ENCODE data around the gene SEMA6C. TPM values are rescaled to one million over a fixed set of nuclear protein-coding genes. Genes with fewer than 3 reads are reported as not detected.

Gene SEMA6C
- total and polyA plus RNA-seq, 2 of the 8 experiments (the other 6 are each of a cell fraction or from before 2014, with no cell fraction given): 12.2 to 15.7 TPM

- Histone ChIP-seq H3K23ac (ENCODE audit: insufficient read length) (no peak overlapping the region), H3K27ac (ENCODE audit: low read depth, low read length) (no peak overlapping the region), H3K9me3 (ENCODE audit: insufficient read depth in 2 of 2, low read depth in 1 of 2, low read length in 1 of 2) (no peaks in the 10 kb centered on the region), H2BK120ac (replicated peaks; ENCODE audit: low read depth, low read length) (no peak overlapping the region), H4K8ac (ENCODE audit: extremely low read depth, insufficient read depth, low read length) (no peak overlapping the region), H3K4ac (replicated peaks; ENCODE audit: insufficient read length, low read depth, low read length) (no peak overlapping the region), H2BK20ac (ENCODE audit: low read length) (no peak overlapping the region), H3K4me2 (ENCODE audit: insufficient read depth in 1 of 2, low read depth in 2 of 2, low read length in 2 of 2) (no peak overlapping the region), H3K79me2 (ENCODE audit: control insufficient read depth in 1 of 2, insufficient read depth in 2 of 2, low read length in 2 of 2) (no peaks in the 10 kb centered on the region), H2BK15ac (ENCODE audit: low read length) (no peak overlapping the region), H3K14ac (ENCODE audit: insufficient read length) (no peak overlapping the region), H2BK12ac (ENCODE audit: low read depth, low read length) (no peak overlapping the region), H4K5ac (ENCODE audit: insufficient read length, low read depth, low read length) (no peak overlapping the region), H2AK5ac (ENCODE audit: low read depth, low read length) (no peak overlapping the region), H3K18ac (ENCODE audit: extremely low read depth, low read length) (no peak overlapping the region), H3K56ac (replicated peaks; ENCODE audit: insufficient read length, low read depth, low read length) (no peak overlapping the region), H2AFZ (ENCODE audit: low read length) (no peak overlapping the region), H3K23me2 (ENCODE audit: low read depth, low read length) (no peaks in the 10 kb centered on the region), H3K4me1 (replicated peaks in 1 of 4; ENCODE audit: control insufficient read depth in 3 of 4, insufficient read depth in 4 of 4, low read length in 3 of 4) (no peaks in the 10 kb centered on the region; a peak in 2 of 7 replicates), H3K9ac (replicated peaks in 1 of 4; ENCODE audit: extremely low read depth in 1 of 4, low read depth in 3 of 4, low read length in 3 of 4) (no peak overlapping the region), H4K91ac (replicated peaks; ENCODE audit: insufficient read length, low read length) (no peak overlapping the region), H3K36me3 (ENCODE audit: control insufficient read depth in 2 of 4, insufficient read depth in 4 of 4, low read length in 3 of 4) (no peaks in the 10 kb centered on the region), H4K20me1 (replicated peaks in 1 of 2; ENCODE audit: control insufficient read depth in 1 of 2, insufficient read depth in 2 of 2, low read length in 2 of 2) (no peaks in the 10 kb centered on the region), H3K79me1 (ENCODE audit: low read depth, low read length) (no peaks in the 10 kb centered on the region), H2BK5ac (ENCODE audit: low read depth, low read length) (no peak overlapping the region), H3K4me3 (ENCODE audit: extremely low read depth in 1 of 4, insufficient read depth in 2 of 4, low read depth in 3 of 4, low read length in 4 of 4) (no peak overlapping the region), H3K27me3 (replicated peaks in 1 of 4; ENCODE audit: control insufficient read depth in 3 of 4, extremely low read depth in 1 of 4, insufficient read depth in 3 of 4, low read length in 3 of 4) (no peaks in the 10 kb centered on the region)
- CTCF ChIA-PET (ENCODE audit: partially characterized antibody): interaction anchor here (0.7 to 6.8 kb wide), 8 partner anchors 10 to 90 kb away, joined by 3 to 58 read pairs (median 3); partner anchors contain the start of genes CDC42SE1 and TMOD4
- POLR2A ChIA-PET (ENCODE audit: partially characterized antibody): interaction anchor here (0.5 to 0.9 kb wide), 3 partner anchors 14 to 545 kb away, joined by 3 read pairs; no protein-coding TSS in a partner anchor
- FAIRE-seq (no peak), DNase-seq (ENCODE audit: low read depth in 1 of 2, low spot score in 2 of 2) (no peak)
- TF ChIP-seq RAD21 (IDR thresholded peaks at IDR 0.05 in 1 of 2, conservative IDR thresholded peaks at IDR 0.05 in 1 of 2; ENCODE audit: low read depth in 2 of 2, low read length in 2 of 2) (no peak), SIRT6 (IDR thresholded peaks at IDR 0.05; ENCODE audit: low read length) (no peak), KDM1A (IDR thresholded peaks at IDR 0.05; ENCODE audit: borderline replicate concordance, low read length) (no peak), RBBP5 (IDR thresholded peaks at IDR 0.05; ENCODE audit: borderline replicate concordance, low read depth, low read length) (no peak), ZNF274 (IDR thresholded peaks at IDR 0.05; ENCODE audit: borderline replicate concordance, extremely low read depth, low read length) (no peak), TEAD4 (IDR thresholded peaks at IDR 0.05; ENCODE audit: low read depth, low read length) (no peak), JUND (IDR thresholded peaks at IDR 0.05; ENCODE audit: low read length) (no peak), CEBPB (IDR thresholded peaks at IDR 0.05; ENCODE audit: low read depth, low read length) (no peak), SP1 (IDR thresholded peaks at IDR 0.05; ENCODE audit: low read depth, low read length) (no peak), POU5F1 (IDR thresholded peaks at IDR 0.05; ENCODE audit: low read depth, low read length) (no peak)
- WGBS, 2 experiments (ENCODE audit: extremely low coverage in 1 of 2, insufficient coverage in 1 of 2, insufficient read length in 1 of 2, insufficient replicate concordance in 2 of 2, low coverage in 1 of 2, low lambda C conversion rate in 2 of 2, missing lambda C conversion rate in 1 of 2): 84% methylated on average over 4 of the region's 4 CpGs; no CpG with 5 or more reads in 1 of the 2 experiments
Measured at GRCh38 chr1:151085953-151086559, 60.4 kb downstream of the SEMA6C start.
